ENCODE data around the gene CSTF2.
A peak's percentile ranks its signal among the peaks of the same experiment; 100 is the strongest.

Gene CSTF2

GRCh38 chrX:100819837-100820666 is at the start of gene CSTF2 (continued):
- TF ChIP-seq HIC1 (tag by site-specific recombination; IDR thresholded peaks at IDR 0.05), result no peak
- no peak; the same call in 1 of the 2 replicates for TF ChIP-seq MYNN (tag by site-specific recombination; IDR thresholded peaks at IDR 0.05; ENCODE audit: borderline replicate concordance)
- no peak for TF ChIP-seq ZNF560 (tag by site-specific recombination; IDR thresholded peaks at IDR 0.05; ENCODE audit: borderline replicate concordance)
- peak; percentile 40; the same call in 1 of the 2 replicates for TF ChIP-seq ZBTB17 (tag by site-specific recombination; IDR thresholded peaks at IDR 0.05)
- TF ChIP-seq ZSCAN4 (tag by site-specific recombination; IDR thresholded peaks at IDR 0.05), result no peak; the same call in 1 of the 2 replicates
- TF ChIP-seq ZNF585B (tag by site-specific recombination; IDR thresholded peaks at IDR 0.05), result no peak
- peak; percentile 88 for TF ChIP-seq ZNF335 (tag by site-specific recombination; conservative IDR thresholded peaks at IDR 0.05)
- TF ChIP-seq ZNF148 (tag by site-specific recombination; IDR thresholded peaks at IDR 0.05; ENCODE audit: borderline replicate concordance), result no peak
- no peak for TF ChIP-seq ZFP41 (tag by site-specific recombination; IDR thresholded peaks at IDR 0.05; ENCODE audit: borderline replicate concordance)
- TF ChIP-seq SCRT1 (tag by site-specific recombination; IDR thresholded peaks at IDR 0.05; ENCODE audit: borderline replicate concordance), result no peak
- no peak for TF ChIP-seq ZNF175 (tag by site-specific recombination; IDR thresholded peaks at IDR 0.05)
- no peak for TF ChIP-seq ZNF37A (tag by site-specific recombination; IDR thresholded peaks at IDR 0.05)
- no peak for TF ChIP-seq ZNF423 (tag by site-specific recombination; IDR thresholded peaks at IDR 0.05)
- no peak for TF ChIP-seq ZNF558 (tag by site-specific recombination; IDR thresholded peaks at IDR 0.05)
- peak; percentile 73; the same call in 1 of the 2 replicates for TF ChIP-seq PRDM10 (tag by site-specific recombination; IDR thresholded peaks at IDR 0.05)
- TF ChIP-seq ZNF837 (tag by site-specific recombination; IDR thresholded peaks at IDR 0.05), result no peak
- TF ChIP-seq GLIS1 (tag by site-specific recombination; IDR thresholded peaks at IDR 0.05), result no peak
- peak; percentile 62 for TF ChIP-seq KLF8 (tag by site-specific recombination; IDR thresholded peaks at IDR 0.05)
- peak; percentile 83 for TF ChIP-seq ZNF121 (tag by site-specific recombination; IDR thresholded peaks at IDR 0.05)
- TF ChIP-seq ZNF350 (tag by site-specific recombination; IDR thresholded peaks at IDR 0.05), result no peak
- TF ChIP-seq ZNF629 (tag by site-specific recombination; IDR thresholded peaks at IDR 0.05), result no peak
- TF ChIP-seq ZNF623 (tag by site-specific recombination; IDR thresholded peaks at IDR 0.05), result no peak
- TF ChIP-seq ZNF76 (tag by site-specific recombination; IDR thresholded peaks at IDR 0.05; ENCODE audit: borderline replicate concordance, low read depth), result no peak
- no peak for TF ChIP-seq ZNF747 (tag by site-specific recombination; IDR thresholded peaks at IDR 0.05)
- no peak for TF ChIP-seq ZNF626 (tag by site-specific recombination; IDR thresholded peaks at IDR 0.05)
- TF ChIP-seq ZXDB (tag by site-specific recombination; IDR thresholded peaks at IDR 0.05), result 0 out of 2 replicates have a peak, but pooled peaks have one; percentile 14
- TF ChIP-seq ZSCAN23 (tag by site-specific recombination; IDR thresholded peaks at IDR 0.05), result no peak
- TF ChIP-seq ZNF513 (tag by site-specific recombination; IDR thresholded peaks at IDR 0.05), result no peak
- no peak for TF ChIP-seq ZNF785 (tag by site-specific recombination; IDR thresholded peaks at IDR 0.05)
- 0 out of 2 replicates have a peak, but pooled peaks have one; percentile 14 for TF ChIP-seq KLF16 (tag by site-specific recombination; IDR thresholded peaks at IDR 0.05)

Measured in HEK293 (cell line).